GM12878 (cell line): Measurements from ENCODE around the gene TEC. TPM values are rescaled to one million over a fixed set of nuclear protein-coding genes. Genes with fewer than 3 reads are reported as not detected.

Experiments
- ATAC-seq: fragments of 200-7000 bp; cut with Tn5 transposase; 3 replicates; pipeline ENCODE4 v1.9.1; 2020; ENCODE audit warnings: mild to moderate bottlenecking, moderate library complexity
- BruUV-seq: library from RNA; stranded (reverse); fragments of 400-500 nt; replicated peaks from 2 replicates; lab custom pipeline; 2021; lab: Mats Ljungman, UMichigan
- CTCF ChIA-PET: fragments of 300-600 bp; sonication (Branson Sonifier 250); formaldehyde crosslinking; extraction: SDS; loops from one replicate; lab custom pipeline; 2021; ENCODE audit warnings: inconsistent platforms; lab: Yijun Ruan, JAX
- POLR2A ChIA-PET: fragments of 350-600 bp; formaldehyde crosslinking; extraction: SDS; loops from one replicate; lab custom pipeline; 2021; ENCODE audit warnings: inconsistent platforms; lab: Charles Lee
- RAD21 ChIA-PET: fragments of 300-600 bp; sonication (Branson Sonifier 250); formaldehyde crosslinking; loops from one replicate; lab custom pipeline; 2023; ENCODE audit warnings: antibody characterized with exemption; ENCODE audit not compliant: unreplicated experiment; lab: Charles Lee
- SMC1A ChIA-PET: fragments of 300-600 bp; sonication (Branson Sonifier 250); formaldehyde crosslinking; loops from one replicate; lab custom pipeline; 2023; ENCODE audit not compliant: unreplicated experiment, uncharacterized antibody; lab: Charles Lee
- DNase-seq: peaks from one replicate; pipeline ENCODE4 v3.0.0-alpha.2; 2011; ENCODE audit warnings: low read depth, low spot score
- FAIRE-seq: peaks from 3 replicates; lab custom pipeline; 2011; peaks lifted over from hg19 to GRCh38; lab: Jason Lieb, UNC
- H2AFZ ChIP-seq: 2 replicates; pipeline ENCODE4 v1.6.0; 2011; ENCODE audit warnings: low read depth, low read length, control low read depth; ENCODE audit not compliant: control insufficient read depth
- H3K27ac ChIP-seq: 2 replicates; pipeline ENCODE4 v1.5.1; 2011; ENCODE audit warnings: control low read depth; ENCODE audit not compliant: control insufficient read depth, insufficient read depth
- H3K27me3 ChIP-seq, 2 experiments: replicated peaks in 1 of 2; 2 replicates each; pipeline versions ENCODE4 v1.6.0 to v1.6.1; 2011; ENCODE audit warnings: low read length in 1 of 2; ENCODE audit not compliant: control insufficient read depth in 2 of 2, insufficient read depth in 2 of 2
- H3K36me3 ChIP-seq, 2 experiments: 2 replicates each; pipeline ENCODE4 v1.5.1; 2011; ENCODE audit warnings: low read length in 1 of 2; ENCODE audit not compliant: control insufficient read depth in 2 of 2, insufficient read depth in 2 of 2
- H3K4me1 ChIP-seq: 2 replicates; pipeline ENCODE4 v1.6.1; 2011; ENCODE audit warnings: mild to moderate bottlenecking, low read length, moderate library complexity, mixed read lengths; ENCODE audit not compliant: control insufficient read depth, insufficient read depth
- H3K4me2 ChIP-seq: 2 replicates; pipeline ENCODE4 v1.6.0; 2011; ENCODE audit warnings: control low read depth; ENCODE audit not compliant: control insufficient read depth, insufficient read depth
- H3K4me3 ChIP-seq: fragments of 200-600 bp; sonication (generic); 2 replicates; pipeline ENCODE4 v1.5.1; 2016
- H3K79me2 ChIP-seq: 2 replicates; pipeline ENCODE4 v1.6.0; 2011; ENCODE audit warnings: low read length; ENCODE audit not compliant: control insufficient read depth, insufficient read depth
- H3K9ac ChIP-seq: 2 replicates; pipeline ENCODE4 v1.8.0; 2011; ENCODE audit warnings: low read length, control low read depth, mixed read lengths; ENCODE audit not compliant: control insufficient read depth, insufficient read depth
- H3K9me3 ChIP-seq: replicated peaks from 3 replicates; pipeline ENCODE4 v1.5.1; 2011; ENCODE audit warnings: mild to moderate bottlenecking, low read length; ENCODE audit not compliant: control insufficient read depth, insufficient read depth
- H4K20me1 ChIP-seq: 2 replicates; pipeline ENCODE4 v1.6.0; 2011; ENCODE audit not compliant: control insufficient read depth, insufficient read depth
- BACH1 ChIP-seq: fragments of 450-650 bp; IDR thresholded peaks from 2 replicates; pipeline ENCODE4 v1.6.1; 2017; ENCODE audit warnings: mild to moderate bottlenecking, borderline replicate concordance
- CBFB ChIP-seq: IDR thresholded peaks from 2 replicates; pipeline ENCODE4 v1.6.1; 2016; ENCODE audit warnings: antibody characterized with exemption, low read depth
- CBX3 ChIP-seq: fragments of 200-600 bp; sonication (generic); IDR thresholded peaks from 2 replicates; pipeline ENCODE4 v1.6.1; 2016; ENCODE audit warnings: low read depth, borderline replicate concordance
- CREM ChIP-seq: IDR thresholded peaks from 2 replicates; pipeline ENCODE4 v1.6.1; 2014; ENCODE audit warnings: antibody characterized with exemption, low read depth
- FOS ChIP-seq: IDR thresholded peaks from 3 replicates; pipeline ENCODE4 v1.6.1; 2011; ENCODE audit warnings: borderline replicate concordance; ENCODE audit not compliant: insufficient read length; ENCODE audit errors: extremely low read depth
- IKZF2 ChIP-seq, 2 experiments: fragments of 450-650 bp; IDR thresholded peaks; 2 replicates each; pipeline ENCODE4 v1.6.1; 2017; ENCODE audit warnings: mild to moderate bottlenecking in 2 of 2, moderate library complexity in 2 of 2
- ZNF622 ChIP-seq: fragments of 450-650 bp; IDR thresholded peaks from 2 replicates; pipeline ENCODE4 v1.6.1; 2017; ENCODE audit warnings: mild to moderate bottlenecking, inconsistent platforms
- WGBS: methylation state at CpG from one replicate; pipeline ENCODE4 v1.1.6; 2016; ENCODE audit warnings: low lambda C conversion rate; ENCODE audit not compliant: insufficient replicate concordance, insufficient coverage; ENCODE audit errors: missing lambda C conversion rate; 5-methylcytosine and 5-hydroxymethylcytosine counted together
- in situ Hi-C: fragments of 300-500 bp; cut with MboI; formaldehyde crosslinking; loops from 9 replicates; pipeline ENCODE4 v1.14.3; 2018; ENCODE audit warnings: mixed read lengths
- intact Hi-C: fragments of 100-400 bp; cut with micrococcal nuclease; formaldehyde crosslinking; loops from one replicate; pipeline ENCODE4 v1.14.2; 2022; ENCODE audit not compliant: unreplicated experiment
- polyA plus RNA-seq, 11 experiments: library from polyadenylated mRNA; depleted of rRNA in 4 of 11; unstranded in 6 of 11; stranded (reverse) in 5 of 11; fragments of >200 nt; fragmentation: Nextera tagmentation in 4 of 11; fragmentation: Illumina TruSeq in 1 of 11; extraction: Ambion mirVana in 4 of 11; extraction: Trizol in 1 of 11; gene quantifications; 1 replicate in 1 of 11; 2 replicates in 10 of 11; pipeline versions ENCODE4 v1.2.1 to v1.2.3, GENCODE V29; 2011 to 2016; ENCODE audit warnings: inconsistent platforms in 2 of 11, missing spikeins in 2 of 11, low read depth in 1 of 11
- total RNA-seq, 4 experiments: library from RNA; depleted of rRNA in 3 of 4; stranded (reverse); fragments of >200 nt in 3 of 4; fragmentation: Illumina TruSeq in 1 of 4; extraction: Trizol in 1 of 4; gene quantifications; 2 replicates each; pipeline versions ENCODE4 v1.2.1 to v1.2.3, GENCODE V29; 2013 to 2021
- TF ChIP-seq, protein P1 (sequence below): fragments of 450-650 bp; IDR thresholded peaks from 2 replicates; pipeline ENCODE4 v1.6.1; 2017; ENCODE audit warnings: low read depth, mild to moderate bottlenecking, moderate library complexity
- TF ChIP-seq, protein P2 (sequence below): fragments of 450-650 bp; IDR thresholded peaks from 2 replicates; pipeline ENCODE4 v1.6.1; 2016; ENCODE audit warnings: mild to moderate bottlenecking

The TEC gene
- total and polyA plus RNA-seq, 10 of the 15 experiments (the other 5 are each of a cell fraction or from before 2014, with no cell fraction given) = 7.4 to 27.2 (median 17.1) TPM

- TF ChIP-seq ZNF622 = no peak
- Histone ChIP-seq H3K4me2 (no peak overlapping the region), H3K36me3 (no peaks in the 10 kb centered on the region), H3K9ac (no peak overlapping the region), H3K9me3 (no peaks in the 10 kb centered on the region), H2AFZ (no peak overlapping the region), H3K79me2 (no peaks in the 10 kb centered on the region), H3K27me3 (no peaks in the 10 kb centered on the region), H3K27ac (no peak overlapping the region), H4K20me1 (no peaks in the 10 kb centered on the region), H3K4me3 (no peak overlapping the region), H3K4me1 (no peaks in the 10 kb centered on the region)
- FAIRE-seq (no peak), ATAC-seq (no peak), DNase-seq (no peak)
- WGBS = 86% methylated on average over 13 of the region's 13 CpGs
- ChIA-PET RAD21 (no interaction called here), CTCF (no interaction called here), SMC1A (no interaction called here), POLR2A (interaction anchor here (0.6 kb wide), 1 partner anchor 33 kb away, joined by 3 read pairs; no protein-coding TSS in a partner anchor)
- intact Hi-C loops = no loop called here
- no TSS peak for BruUV-seq
- in situ Hi-C loops = no loop called here
Observed at GRCh38 chr4:48120132-48120531, 149.5 kb downstream of the TEC start.

DNA sequence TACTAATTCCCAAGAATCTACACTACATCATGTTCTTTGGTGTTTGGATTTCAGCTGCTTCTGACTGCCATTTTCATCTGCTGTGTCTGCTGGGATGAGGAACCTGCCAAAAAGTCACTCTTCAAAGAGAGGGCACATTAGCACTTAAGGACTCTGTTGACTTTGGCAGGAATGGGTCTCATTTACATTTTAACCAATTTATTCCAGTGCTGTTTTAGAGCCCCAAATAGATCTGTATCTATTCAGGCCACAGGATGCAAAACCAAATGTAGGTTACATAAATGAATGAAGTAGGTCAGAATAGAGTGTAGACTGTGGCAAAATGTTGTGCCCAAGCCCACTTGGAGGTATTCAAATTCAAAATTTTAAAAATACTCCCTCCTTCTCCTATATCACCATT is 150.0 kb downstream of the TEC start:
- no peaks in the 10 kb centered on the region for H3K4me1 ChIP-seq
- CTCF ChIA-PET = no interaction called here
- FAIRE-seq = no peak

More for the DNA sequence above, 150.0 kb downstream of the TEC start:
- H3K9me3 ChIP-seq = no peaks in the 10 kb centered on the region
- TF ChIP-seq BACH1 (no peak), IKZF2 (IDR thresholded peaks at IDR 0.05) (no peak), FOS (no peak), CBFB (no peak), CREM (no peak), CBX3 (no peak)
- TF ChIP-seq, protein P1, sequence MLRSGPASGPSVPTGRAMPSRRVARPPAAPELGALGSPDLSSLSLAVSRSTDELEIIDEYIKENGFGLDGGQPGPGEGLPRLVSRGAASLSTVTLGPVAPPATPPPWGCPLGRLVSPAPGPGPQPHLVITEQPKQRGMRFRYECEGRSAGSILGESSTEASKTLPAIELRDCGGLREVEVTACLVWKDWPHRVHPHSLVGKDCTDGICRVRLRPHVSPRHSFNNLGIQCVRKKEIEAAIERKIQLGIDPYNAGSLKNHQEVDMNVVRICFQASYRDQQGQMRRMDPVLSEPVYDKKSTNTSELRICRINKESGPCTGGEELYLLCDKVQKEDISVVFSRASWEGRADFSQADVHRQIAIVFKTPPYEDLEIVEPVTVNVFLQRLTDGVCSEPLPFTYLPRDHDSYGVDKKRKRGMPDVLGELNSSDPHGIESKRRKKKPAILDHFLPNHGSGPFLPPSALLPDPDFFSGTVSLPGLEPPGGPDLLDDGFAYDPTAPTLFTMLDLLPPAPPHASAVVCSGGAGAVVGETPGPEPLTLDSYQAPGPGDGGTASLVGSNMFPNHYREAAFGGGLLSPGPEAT = no peak
- TF ChIP-seq, protein P2, sequence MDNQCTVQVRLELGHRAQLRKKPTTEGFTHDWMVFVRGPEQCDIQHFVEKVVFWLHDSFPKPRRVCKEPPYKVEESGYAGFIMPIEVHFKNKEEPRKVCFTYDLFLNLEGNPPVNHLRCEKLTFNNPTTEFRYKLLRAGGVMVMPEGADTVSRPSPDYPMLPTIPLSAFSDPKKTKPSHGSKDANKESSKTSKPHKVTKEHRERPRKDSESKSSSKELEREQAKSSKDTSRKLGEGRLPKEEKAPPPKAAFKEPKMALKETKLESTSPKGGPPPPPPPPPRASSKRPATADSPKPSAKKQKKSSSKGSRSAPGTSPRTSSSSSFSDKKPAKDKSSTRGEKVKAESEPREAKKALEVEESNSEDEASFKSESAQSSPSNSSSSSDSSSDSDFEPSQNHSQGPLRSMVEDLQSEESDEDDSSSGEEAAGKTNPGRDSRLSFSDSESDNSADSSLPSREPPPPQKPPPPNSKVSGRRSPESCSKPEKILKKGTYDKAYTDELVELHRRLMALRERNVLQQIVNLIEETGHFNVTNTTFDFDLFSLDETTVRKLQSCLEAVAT = no peak
- TF ChIP-seq, all 136 proteins: peak for 0
- POLR2A ChIA-PET = no interaction called here
- H3K4me2 ChIP-seq = no peak overlapping the region
- SMC1A ChIA-PET = no interaction called here
- no peaks in the 10 kb centered on the region for H3K27me3 ChIP-seq
- intact Hi-C loops (no loop called here), in situ Hi-C loops (no loop called here)
- no TSS peak for BruUV-seq
- no peaks in the 10 kb centered on the region for H3K79me2 ChIP-seq
- H3K27ac ChIP-seq = no peak overlapping the region
- DNase-seq = no peak
- H2AFZ ChIP-seq = no peak overlapping the region
- no peak overlapping the region for H3K4me3 ChIP-seq
- no peak for ATAC-seq
- no peaks in the 10 kb centered on the region for H3K36me3 ChIP-seq
- no peaks in the 10 kb centered on the region for H4K20me1 ChIP-seq
- no peak overlapping the region for H3K9ac ChIP-seq
- RAD21 ChIA-PET = no interaction called here
